Activated CD4-positive, CD25-positive, alpha-beta regulatory T cell (primary cell): Measurements from ENCODE around the gene C10orf95.

ENCODE experiments used
- DNase-seq, 4 experiments: peaks; one replicate each; lab custom pipeline; 2025; lab: John Stamatoyannopoulos, UW

C10orf95 gene

DNA sequence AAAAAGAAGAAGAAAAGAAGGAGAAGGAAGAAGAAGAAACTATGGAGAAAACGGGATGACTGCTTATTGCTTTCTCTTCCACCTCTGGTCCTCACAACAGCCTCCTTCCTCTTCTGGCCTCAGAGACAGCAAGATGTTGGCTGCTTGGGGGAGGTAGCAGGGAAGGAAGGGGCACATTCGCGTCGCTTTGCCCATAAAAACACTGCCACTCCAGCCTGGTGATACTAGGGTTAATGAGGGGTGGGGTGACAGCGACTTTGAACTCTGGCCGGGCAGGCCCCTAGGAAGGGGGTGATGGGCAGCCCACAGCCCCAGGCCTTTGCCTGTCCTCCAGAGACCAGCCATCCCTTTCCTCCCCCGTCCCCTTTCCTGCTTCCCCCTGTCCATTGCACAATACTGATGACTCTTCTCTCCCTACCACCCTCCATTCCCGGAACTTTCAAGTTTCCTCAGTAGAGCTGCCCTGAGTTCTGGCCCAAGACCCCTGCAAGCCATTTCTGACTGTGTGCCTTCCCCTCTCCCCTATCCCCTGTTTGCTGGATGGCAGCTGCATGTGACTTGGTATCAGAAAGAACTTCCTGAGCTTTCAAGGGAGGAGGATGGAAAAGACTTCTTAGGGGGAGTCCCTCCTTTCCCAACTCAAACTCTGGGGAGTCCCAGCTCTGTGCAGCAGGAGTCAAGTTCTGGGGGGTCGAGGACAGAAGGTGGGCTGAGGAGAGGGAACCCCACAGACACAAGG lies 16.8 kb downstream of the C10orf95 start:
- DNase-seq: no peak

DNA sequence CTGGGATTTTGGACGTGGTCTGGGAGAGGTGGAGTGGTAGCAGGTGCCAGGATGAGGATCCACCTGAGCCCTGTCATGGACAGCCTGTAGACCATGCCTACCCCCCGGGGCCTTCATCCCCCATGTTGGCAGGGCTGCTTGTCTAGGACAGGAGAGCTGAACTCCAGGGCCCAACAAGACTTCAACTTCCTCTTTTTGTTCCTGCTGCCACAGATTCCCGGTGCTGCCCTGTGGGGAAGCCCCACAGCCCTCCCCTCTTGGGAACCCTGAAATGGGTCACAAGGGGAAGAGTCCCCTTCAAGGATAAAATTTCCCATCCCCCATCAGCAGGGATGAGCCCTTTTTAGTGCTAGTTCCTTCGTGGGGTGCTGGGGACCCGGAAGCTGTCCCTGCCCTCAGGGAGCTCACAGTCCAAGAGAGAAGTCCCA lies 17.7 kb downstream of the C10orf95 start:
- DNase-seq: no peak

DNA sequence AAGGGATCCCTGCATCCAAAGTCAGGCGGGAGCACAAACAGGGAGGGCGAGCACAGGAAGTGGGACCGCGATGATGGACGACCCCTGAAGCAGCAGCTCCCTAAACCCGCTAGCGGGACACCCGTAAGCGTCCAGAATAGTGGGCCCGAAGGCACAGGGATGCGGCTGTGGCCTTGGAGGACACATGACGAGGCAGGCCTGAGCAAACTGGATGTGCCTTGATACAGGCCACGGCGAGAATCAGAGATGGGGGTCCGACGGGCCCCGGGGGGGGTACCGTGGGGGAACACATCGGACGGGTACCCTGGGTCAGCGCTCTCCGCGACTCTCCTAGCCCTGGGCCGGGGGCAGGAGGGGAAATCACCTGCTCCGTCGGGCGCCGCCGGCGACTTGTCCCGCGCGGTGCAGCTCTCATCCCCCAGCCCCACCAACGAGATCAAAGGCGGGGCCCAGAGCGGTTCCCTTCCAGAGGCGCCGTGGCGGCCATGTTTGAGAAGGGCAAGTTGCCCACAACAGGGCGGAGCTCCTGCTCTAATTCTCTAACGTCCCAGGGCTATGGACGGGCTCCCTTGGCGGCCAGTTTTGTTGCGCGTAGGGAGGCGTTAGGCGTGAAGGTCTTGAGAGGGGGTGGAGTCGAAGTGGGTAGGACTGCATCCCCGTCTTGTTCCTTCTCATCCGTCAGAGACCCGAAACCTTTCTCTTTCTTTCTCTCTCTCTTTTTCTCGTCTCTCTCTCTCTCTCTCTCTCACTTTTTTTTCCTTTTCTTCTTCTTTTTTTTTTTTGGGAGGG lies 19.0 kb downstream of the C10orf95 start, which contains the start of gene CUEDC2:
Gene CUEDC2, minus strand, starts transcription at position 413 of the 789 bp plus-strand sequence. CDS start 7,386 bp downstream, outside the sequence.
- DNase-seq: peak; percentile 82 to 96 (median 88)

DNA sequence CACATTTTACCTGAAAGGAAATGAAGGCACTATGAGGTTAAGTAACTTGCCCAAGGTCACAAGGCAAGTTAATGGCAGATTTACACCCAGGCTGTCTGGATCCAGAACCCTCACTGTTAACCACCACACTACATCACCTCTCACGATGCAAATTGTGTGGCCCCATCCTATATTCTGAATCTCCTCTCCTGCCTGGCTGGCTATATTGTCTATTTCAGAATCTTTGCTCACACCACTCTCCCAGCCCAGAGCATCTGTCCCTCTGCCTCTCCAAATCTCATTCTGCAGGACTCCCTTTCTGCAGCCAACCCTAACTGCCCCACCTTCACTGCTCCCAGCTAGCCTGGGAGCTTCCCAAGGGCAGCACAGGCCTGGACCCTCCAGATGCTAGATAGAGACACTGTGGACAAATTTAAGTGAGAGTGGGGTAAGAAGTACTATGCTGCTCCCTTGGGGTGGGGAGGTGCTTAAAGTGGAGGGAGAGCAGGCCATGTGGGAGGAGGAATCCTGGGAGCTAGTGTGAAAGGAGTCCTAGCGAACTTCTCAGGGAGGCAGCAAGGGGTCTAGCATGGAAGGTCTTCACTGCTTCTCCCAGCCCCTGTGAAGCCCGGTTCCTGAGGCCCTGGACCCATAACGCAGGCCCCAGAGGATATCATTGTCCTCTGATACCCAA lies 19.8 kb downstream of the C10orf95 start:
- no peak for DNase-seq

DNA sequence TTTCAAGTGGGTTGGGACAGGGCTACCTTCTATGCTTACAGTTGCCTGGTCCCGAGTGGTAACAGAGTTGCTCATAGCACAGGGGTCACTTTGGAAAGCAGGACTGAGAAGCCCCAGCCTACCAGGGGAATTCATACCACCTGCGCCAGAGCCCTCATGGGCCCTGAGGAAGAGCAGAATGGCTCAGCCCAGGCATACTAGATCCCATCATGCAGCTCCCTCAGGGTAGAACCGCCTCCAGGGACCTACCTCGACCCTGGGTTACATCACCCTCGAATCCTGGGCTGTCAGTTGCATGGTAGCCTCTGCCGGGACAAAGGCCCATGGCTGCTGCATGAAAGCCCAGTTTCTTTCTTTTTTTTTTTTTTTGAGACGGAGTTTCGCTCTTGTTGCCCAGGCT lies 21.9 kb downstream of the C10orf95 start:
- no peak for DNase-seq

DNA sequence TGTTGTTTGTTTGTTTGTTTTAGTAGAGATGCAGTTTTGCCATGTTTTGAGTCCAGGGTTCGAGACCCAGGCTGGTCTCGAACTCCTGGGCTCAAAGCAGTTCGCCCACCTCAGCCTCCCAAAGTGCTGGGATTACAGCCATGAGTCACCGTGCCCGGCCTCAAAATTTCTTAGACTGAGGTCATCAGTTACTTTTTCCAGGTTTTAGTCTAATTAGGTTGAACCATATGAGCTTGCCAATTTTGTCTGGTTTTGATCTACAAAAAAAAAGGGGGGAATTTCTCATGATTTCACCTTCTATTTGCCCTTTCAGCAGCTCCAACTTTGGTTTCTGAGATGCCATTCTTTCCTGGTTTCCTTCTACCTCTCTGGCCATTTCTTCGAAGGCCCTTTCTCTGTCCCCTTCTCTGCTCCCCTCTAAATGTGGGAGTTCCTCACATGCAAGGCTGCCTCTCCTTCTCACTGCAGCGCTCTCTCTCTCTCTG lies 24.5 kb downstream of the C10orf95 start:
- no peak for DNase-seq

DNA sequence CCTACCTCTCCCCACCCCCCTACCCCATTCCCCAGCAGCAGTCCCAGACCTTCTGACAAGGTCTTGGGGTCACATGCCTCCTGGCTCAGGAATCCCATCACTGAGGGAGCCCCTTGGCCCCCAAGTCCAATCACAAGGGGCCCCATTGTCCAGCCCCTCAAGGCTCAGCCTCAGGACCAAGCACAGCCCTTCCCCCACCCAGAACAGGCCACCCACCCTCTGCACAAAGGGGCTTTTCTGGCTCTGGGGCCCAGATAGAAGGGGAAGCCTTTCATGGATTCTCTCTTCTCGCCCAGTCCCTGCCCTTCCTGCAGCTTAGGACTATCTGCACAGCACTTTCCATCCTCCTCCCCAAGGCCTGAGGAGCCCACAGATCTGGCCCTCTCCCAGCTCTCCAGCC lies 25.9 kb downstream of the C10orf95 start:
- DNase-seq: no peak

DNA sequence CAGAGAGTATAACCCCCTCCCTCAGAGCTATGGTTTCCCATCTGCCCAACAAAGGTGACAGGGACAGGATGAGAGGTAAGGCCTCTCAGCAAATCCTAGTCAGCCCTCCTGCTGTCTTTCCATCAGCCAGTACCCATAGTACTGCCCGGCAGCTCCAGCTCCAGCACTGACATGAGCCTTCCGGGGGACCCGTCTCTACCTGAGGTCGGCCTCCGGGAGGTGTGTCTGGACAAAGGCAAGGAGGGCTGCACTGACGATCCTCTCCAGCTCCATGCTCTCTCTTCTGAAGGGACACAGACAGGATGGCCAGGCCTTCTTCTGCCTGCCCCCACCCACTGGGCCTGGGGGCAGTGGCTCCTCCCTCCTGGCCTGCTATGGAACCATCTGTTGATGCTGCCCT lies 26.4 kb downstream of the C10orf95 start:
- DNase-seq: no peak

DNA sequence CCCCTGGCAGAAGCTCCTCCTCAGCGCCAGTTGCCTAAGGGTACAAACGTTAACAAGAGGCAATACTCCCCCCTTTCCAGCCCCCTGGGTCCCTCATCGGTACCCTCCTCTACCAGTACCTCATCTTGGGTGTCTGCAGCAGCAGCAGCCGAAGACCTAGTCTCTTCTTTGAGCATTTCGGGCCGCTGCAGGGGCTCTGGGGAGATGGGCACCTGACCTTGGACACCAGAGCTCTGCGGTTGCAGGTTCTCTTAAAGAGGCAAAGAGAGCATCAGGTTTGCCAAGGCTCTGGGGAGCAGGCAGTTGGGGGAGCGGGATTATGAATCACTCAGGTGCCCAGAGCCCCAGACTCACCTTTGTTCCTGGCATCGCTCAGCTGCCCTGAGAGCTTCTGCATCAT lies 27.2 kb downstream of the C10orf95 start:
- no peak for DNase-seq

DNA sequence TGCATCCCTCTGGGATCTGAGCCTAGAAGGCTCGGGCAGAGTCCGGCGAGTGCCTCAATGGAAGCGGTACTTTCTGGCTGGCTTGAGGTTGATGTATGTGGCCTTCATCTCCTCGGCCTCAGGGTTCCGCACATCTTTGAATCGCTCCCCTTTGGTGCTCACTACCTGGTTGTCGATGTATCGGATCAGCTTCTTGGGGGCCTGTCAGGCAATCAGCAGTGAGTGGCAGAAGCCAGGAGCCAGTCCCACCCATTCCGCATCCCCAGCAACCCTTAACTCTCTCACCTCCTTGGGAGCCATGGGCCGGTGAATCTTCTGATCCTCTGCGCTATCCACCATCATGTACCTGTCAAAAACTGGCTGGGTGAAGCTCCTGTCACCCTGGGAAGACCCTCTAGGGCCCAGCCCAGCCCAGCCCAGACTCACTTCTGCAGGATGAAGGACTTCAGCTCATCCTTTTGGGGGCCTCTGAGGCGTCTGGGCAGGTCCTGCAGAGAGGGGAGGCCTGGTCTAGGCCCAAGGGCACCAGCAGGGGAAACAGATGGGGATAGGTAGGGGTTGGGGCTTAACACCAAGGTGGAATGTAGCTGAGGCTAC lies 27.9 kb downstream of the C10orf95 start:
- DNase-seq: no peak

DNA sequence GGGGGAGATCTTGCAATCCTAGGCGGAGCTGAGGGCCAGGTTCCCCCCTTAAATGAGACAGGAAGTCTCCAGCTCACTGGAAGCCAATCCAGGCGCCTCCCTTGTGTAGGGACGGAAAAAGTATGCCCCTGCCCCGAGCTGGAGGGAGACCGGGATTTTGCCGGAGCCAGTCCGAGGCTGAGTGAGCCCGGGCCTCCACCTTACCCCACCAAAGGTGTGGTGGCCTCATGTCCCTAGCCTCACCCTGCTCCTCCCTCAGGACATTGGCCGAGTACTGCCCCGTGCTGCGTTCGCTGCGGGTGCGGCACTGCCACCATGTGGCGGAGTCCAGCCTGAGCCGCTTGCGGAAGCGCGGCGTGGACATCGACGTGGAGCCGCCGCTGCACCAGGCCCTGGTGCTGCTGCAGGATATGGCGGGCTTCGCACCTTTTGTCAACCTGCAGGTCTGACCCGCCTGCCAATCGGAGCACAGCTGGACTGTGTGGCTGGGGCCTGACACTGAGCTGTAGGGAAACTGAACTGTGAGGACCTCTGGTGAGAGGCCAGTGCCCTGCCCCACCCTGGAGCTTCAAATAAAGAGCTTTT lies 28.7 kb downstream of the C10orf95 start:
- peak in 1 of 4 experiments; percentile 23 for DNase-seq

DNA sequence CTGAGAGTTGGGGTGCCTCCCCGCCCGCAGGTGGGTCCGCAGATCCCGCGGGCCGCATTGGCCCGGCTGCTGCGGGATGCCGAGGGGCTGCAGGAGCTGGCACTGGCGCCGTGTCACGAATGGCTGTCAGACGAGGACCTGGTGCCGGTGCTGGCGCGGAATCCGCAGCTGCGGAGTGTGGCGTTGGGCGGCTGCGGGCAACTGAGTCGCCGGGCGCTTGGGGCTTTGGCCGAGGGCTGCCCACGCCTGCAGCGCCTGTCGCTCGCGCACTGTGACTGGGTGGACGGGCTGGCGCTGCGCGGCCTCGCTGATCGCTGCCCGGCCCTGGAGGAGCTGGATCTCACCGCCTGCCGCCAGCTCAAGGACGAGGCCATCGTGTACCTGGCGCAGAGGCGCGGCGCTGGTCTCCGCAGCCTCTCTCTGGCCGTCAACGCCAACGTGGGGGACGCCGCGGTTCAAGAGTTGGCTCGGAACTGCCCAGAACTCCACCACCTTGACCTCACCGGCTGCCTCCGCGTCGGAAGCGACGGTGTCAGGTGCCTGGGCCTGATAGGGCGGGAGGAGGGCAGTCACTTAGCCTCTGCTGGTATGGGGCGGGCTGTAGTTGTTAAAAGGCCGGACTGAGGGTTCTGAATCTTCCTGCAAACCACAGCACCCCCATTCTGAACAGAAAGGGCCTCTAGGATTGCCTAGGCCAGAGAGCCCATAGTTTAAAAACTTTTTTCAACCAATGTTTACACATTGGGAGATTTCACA lies 29.4 kb downstream of the C10orf95 start:
- no peak for DNase-seq

DNA sequence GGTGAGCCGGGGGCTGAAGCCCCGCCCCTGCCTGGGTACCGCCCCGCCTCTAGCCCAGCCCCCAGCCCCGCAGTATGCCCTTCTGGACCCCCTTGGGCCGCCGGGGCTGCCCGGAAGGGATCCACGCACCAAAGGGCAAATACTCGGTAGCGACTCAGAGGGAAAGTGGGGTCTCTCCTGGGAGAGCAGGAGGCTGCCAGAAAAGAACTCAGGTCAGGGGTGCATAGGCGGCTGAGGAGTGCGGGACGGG lies 29.9 kb downstream of the C10orf95 start:
- no peak for DNase-seq

DNA sequence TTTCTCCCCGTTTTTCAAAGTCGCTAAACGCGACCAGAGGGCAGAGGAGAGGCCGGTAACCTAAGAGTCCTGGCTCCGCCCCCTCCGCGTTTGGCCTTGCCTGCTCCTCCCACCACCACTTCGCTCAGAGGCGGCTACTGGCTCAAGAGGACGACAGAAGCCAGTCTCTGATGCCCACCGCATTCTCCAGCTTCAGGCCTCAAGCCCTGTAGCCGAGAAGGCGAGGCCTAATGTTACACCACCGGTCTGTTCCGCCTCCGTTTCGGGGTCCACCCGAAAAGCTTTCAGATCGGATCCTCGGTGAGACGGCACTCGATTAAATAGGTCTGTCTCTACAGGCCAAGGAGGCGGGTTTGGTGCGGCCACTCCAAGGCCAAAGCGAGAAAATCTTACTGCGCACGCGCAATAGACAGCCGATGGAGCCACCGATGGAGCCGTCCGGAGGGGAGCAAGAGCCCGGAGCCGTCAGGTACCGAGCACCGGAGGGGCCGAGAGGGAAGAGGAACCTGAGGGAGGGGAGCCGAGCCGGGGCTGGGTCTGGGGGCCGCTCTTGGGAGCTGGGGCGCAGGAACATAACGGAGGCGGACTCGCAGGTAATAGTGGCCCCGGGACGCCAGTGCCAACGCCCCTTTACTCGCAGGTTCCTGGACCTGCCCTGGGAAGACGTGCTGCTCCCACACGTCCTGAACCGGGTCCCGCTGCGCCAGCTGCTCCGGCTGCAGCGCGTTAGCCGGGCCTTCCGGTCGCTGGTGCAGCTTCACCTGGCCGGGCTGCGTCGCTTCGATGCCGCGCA lies 30.4 kb downstream of the C10orf95 start, which contains the start of gene FBXL15:
Gene FBXL15, plus strand, starts transcription at position 123 of the 793 bp plus-strand sequence. Its CDS starts 294 bp downstream, at position 417.
- peak; percentile 84 to 94 (median 88) for DNase-seq

DNA sequence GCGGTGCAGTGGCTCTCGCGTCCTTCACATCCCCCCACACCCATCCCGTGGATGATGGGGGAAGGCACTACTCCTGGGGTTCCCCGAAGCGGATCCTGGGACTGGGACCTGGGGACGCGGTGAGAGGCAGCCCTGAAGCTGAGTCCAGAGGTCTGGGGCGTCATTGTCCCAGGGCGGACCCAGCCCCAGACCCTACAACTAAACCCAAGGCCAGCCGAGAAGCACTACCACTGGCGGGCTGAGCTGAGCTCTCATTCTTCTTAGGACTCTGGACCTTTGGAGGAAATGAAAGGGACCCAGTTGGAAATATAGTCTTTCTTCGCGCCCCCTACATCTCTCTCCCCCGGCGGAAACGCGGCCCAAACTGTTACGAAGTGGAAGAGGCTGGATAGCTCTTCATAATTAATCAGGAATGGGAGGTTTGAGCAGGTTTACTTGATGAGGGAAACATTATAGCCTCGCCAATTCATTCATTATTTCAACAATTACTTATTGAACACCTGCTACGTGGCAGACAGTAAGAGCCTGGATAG lies 31.1 kb downstream of the C10orf95 start:
- DNase-seq: no peak

DNA sequence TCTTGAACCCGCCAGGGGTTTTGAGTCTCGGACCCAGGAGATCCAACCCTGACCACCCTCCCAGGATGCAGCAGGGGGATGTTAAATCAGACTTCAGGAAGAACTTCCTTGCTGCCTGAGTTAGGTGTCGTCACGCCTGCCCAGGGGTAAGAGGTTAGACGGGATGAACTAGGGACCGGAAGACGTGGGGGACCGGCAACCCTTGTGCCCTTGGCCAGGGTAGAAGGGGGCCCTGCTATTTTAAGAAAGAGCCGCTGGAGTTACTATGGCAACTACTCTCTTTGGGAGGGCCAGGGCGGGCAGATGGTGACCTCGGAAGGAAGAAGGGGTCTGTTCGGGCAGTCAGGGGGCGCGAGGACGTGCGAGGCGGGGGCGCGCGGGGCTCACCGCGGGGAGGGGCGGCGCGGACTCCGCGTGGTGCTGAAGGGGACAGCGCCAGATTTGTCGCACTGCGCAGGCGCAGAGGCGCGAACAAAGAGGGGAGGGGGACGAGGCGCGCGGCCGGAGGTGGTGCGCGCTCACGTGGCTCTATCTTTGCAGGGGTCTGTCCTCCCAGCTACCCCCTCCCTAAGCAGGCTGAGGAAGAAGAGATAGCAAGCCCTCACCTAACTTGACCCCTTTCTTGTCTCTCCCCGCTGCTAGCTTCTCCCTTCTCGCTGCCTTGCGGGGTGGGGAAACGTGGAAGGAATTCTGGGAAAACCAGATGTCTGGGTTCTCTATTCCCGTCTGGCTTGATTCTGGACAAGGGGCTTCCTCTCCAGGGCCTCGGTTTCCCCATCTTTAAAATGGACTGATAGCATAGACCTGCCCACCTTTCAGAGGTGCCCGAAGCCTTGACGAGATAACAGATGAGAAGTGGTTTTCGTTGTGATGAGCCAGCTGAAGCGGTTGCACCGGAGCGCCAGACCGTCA lies 31.8 kb downstream of the C10orf95 start:
- DNase-seq: peak; percentile 34 to 50 (median 38)

DNA sequence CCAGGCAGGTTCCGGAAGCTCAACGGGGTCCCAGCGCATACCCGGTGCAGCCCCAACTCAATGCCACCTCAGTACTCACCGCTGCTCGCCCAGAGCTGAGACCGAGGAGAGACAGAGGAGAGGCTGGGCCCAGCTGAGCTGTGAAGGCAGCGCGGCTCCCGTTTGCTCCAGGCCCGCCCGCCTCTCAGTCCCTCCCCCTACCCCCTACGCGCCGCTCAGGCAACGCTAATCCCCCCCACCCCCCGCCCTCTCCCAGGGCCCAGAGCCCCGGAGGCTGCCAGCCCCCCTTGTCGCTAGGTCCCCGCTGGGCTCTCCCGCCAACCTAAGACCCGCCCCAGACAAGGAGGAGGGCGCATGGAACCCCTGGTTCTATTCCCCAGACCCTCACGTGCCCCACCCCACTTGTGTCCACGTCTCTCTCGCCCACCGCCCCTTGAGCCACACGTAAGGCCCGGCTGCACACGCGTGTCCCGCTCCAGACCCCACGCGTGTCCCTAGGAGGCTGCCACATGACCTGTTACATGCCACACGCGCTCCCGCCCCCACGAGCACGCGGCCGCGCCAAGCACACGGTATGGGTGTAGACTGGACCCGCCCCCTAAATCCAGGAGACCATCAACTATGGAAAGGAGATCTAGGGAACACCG lies 32.6 kb downstream of the C10orf95 start, which contains the start of gene PSD:
Gene PSD, minus strand, starts transcription at position 164 of the 647 bp plus-strand sequence. CDS start 1,747 bp downstream, outside the sequence.
- DNase-seq: no peak

DNA sequence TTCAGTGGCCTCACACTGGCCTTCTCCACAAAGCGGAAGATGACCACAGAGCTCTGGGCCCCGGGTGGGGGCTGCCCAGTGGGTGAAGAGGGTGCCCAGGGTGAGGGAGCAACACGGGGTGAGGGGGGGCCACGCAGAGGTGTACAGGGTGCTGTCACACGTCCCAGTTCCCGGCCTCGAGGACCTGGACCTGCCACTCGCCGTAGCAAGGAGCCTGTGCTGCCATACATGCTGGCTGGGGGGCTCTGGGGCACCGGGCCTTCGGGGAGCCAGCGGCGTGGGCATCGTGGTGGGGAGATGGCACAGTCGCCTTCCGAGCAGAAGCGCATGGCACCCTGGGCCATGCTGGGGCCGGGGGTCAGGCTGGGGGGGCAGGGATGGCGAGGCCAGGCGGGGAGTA lies 34.6 kb downstream of the C10orf95 start:
- no peak for DNase-seq
